ENCODE measurements around the gene CBARP.

DNA sequence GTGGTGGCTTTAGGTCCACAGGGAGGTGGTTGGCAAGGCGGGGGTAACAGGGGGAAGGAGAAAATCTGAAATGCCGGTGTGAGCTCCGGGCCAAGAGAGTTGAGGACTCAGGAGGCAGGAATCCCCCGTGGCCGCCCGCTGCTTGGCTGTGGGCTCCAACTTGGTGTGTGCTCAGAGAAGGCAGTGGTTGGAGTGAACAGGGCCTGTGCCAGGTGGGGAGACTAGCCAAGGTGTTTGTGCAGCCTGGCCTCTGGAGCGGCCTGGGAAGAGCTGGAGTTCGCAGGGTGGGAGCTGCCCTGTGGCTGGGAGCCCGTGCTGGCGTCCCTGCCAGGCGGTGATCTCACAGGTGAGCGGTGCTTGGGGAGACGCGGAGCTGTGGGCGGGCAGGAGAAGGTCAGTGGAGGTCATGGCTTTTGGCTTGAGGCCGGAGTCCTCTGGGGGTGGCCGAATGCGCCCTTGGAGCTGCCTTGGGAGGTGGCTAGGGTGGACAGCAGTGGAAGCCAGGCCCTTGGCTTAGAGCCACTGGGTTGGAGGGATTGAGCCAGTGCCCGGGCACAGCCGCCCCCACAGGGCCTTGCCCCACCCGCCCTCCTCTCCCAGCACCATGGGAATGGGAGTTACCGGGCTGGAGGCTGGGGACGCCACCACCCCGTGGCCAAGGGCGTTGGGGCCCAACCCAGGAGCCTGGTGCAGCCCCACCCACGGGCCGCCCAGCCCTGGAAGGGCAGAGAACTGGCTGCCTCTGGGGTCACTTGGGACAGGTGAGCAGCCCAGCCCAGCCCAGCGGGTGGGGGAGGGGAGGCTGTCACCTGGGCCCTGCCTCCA, 24.2 kb upstream of the CBARP start:
- TF ChIP-seq ZBTB33 (IDR thresholded peaks at IDR 0.05; ENCODE audit: borderline replicate concordance, low read depth) (no peak), GATA2 (CRISPR knock-in tag; IDR thresholded peaks at IDR 0.05) (no peak), NFIC (IDR thresholded peaks at IDR 0.05; ENCODE audit: borderline replicate concordance) (no peak), POLR2AphosphoS5 (IDR thresholded peaks at IDR 0.05; ENCODE audit: low read depth, low read length) (no peak; the same call in 1 of the 2 replicates), YY1 (IDR thresholded peaks at IDR 0.05; ENCODE audit: low read depth) (no peak), CHD2 (IDR thresholded peaks at IDR 0.05; ENCODE audit: low read length, partially characterized antibody) (no peak), TAF1 (IDR thresholded peaks at IDR 0.05; ENCODE audit: borderline replicate concordance, low read depth, low read length) (no peak), REST (IDR thresholded peaks at IDR 0.05; ENCODE audit: low read depth, low read length) (no peak), SMC3 (IDR thresholded peaks at IDR 0.05; ENCODE audit: low read depth, low read length) (no peak)
- TF ChIP-seq, protein P1, sequence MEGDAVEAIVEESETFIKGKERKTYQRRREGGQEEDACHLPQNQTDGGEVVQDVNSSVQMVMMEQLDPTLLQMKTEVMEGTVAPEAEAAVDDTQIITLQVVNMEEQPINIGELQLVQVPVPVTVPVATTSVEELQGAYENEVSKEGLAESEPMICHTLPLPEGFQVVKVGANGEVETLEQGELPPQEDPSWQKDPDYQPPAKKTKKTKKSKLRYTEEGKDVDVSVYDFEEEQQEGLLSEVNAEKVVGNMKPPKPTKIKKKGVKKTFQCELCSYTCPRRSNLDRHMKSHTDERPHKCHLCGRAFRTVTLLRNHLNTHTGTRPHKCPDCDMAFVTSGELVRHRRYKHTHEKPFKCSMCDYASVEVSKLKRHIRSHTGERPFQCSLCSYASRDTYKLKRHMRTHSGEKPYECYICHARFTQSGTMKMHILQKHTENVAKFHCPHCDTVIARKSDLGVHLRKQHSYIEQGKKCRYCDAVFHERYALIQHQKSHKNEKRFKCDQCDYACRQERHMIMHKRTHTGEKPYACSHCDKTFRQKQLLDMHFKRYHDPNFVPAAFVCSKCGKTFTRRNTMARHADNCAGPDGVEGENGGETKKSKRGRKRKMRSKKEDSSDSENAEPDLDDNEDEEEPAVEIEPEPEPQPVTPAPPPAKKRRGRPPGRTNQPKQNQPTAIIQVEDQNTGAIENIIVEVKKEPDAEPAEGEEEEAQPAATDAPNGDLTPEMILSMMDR (IDR thresholded peaks at IDR 0.05), result no peak
- TF ChIP-seq, protein P2, sequence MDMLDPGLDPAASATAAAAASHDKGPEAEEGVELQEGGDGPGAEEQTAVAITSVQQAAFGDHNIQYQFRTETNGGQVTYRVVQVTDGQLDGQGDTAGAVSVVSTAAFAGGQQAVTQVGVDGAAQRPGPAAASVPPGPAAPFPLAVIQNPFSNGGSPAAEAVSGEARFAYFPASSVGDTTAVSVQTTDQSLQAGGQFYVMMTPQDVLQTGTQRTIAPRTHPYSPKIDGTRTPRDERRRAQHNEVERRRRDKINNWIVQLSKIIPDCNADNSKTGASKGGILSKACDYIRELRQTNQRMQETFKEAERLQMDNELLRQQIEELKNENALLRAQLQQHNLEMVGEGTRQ (IDR thresholded peaks at IDR 0.05; ENCODE audit: borderline replicate concordance, low read depth, low read length), result no peak
- TF ChIP-seq, protein P3, sequence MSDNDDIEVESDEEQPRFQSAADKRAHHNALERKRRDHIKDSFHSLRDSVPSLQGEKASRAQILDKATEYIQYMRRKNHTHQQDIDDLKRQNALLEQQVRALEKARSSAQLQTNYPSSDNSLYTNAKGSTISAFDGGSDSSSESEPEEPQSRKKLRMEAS (IDR thresholded peaks at IDR 0.05; ENCODE audit: low read depth), result no peak

Measured in SK-N-SH (cell line).